GM10266 (cell line): Measurements from ENCODE around the gene TMEM234.

Experiments used
- DNase-seq: peaks from one replicate; pipeline ENCODE4 v3.0.0; 2012; ENCODE audit errors: extremely low spot score
- TF ChIP-seq, protein P1 (sequence below): IDR thresholded peaks from 2 replicates; pipeline ENCODE4 v1.5.1; 2012; ENCODE audit warnings: mild to moderate bottlenecking, low read depth; ENCODE audit not compliant: control insufficient read depth, insufficient read depth; ENCODE audit errors: missing control alignments

The TMEM234 gene

GRCh38 chr1:32208469-32208868, 13.7 kb downstream of the TMEM234 start:
- no peak for DNase-seq

GRCh38 chr1:32205401-32206370, 16.5 kb downstream of the TMEM234 start, which contains the start of gene IQCC:
IQCC (plus strand) TSS chr1:32205671; CDS start chr1:32205682, 11 bp downstream.
- TF ChIP-seq, protein P1, sequence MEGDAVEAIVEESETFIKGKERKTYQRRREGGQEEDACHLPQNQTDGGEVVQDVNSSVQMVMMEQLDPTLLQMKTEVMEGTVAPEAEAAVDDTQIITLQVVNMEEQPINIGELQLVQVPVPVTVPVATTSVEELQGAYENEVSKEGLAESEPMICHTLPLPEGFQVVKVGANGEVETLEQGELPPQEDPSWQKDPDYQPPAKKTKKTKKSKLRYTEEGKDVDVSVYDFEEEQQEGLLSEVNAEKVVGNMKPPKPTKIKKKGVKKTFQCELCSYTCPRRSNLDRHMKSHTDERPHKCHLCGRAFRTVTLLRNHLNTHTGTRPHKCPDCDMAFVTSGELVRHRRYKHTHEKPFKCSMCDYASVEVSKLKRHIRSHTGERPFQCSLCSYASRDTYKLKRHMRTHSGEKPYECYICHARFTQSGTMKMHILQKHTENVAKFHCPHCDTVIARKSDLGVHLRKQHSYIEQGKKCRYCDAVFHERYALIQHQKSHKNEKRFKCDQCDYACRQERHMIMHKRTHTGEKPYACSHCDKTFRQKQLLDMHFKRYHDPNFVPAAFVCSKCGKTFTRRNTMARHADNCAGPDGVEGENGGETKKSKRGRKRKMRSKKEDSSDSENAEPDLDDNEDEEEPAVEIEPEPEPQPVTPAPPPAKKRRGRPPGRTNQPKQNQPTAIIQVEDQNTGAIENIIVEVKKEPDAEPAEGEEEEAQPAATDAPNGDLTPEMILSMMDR = no peak
- DNase-seq = peak; percentile 88

More at GRCh38 chr1:32208469-32208868, 13.7 kb downstream of the TMEM234 start:
- TF ChIP-seq, protein P1 = no peak

- DNase-seq = no peak
- TF ChIP-seq, protein P1 = no peak
These were observed 17.2 kb downstream of the TMEM234 start for GRCh38 chr1:32204943-32205361.

DNA sequence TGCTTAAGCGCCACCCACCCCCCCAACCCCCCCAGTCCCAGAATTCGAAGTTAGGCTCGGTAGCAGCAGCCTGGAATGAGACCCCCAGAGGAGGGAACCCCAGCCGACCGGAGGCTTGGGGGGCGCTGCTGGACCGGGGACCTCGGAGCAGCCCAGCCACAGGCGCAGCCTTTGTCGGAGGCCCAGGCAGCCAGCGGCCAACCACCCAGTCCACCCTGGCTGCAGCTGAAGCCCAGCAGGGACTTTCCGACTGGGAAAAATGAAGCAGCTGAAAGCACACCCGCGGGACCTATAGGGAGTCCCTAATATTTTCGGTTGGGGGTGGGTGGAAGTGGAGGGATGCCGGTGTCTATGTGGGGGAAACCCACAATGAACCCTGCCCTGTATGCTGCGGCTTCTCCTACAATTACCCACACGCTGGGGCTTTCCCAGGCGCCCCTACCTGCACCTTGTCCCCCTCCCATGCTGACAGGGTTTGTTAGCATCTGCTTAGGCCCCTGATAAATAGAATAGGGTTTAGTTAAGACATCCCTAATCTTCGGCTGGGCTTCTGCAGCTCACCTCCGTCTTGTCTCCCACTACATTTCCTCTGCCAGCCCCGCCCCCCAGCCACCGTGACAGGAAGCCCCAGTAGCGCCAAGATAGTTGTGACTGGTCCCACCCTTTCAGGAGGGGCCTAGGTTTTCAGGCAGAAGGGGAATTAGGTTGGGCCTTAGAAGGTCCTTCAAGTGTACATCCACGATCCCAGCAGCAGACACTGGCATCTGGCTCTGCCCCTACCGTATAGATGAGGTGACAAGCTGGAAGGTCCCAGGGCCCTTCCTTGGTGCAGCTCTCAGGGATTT, 20.9 kb downstream of the TMEM234 start:
- peak; percentile 79 for DNase-seq
- TF ChIP-seq, protein P1 = peak; percentile 24

- DNase-seq = peak; percentile 64
- TF ChIP-seq, protein P1 = no peak
These were observed 21.7 kb downstream of the TMEM234 start, which contains the start of gene CCDC28B for GRCh38 chr1:32200226-32201010. CCDC28B (plus strand) TSS chr1:32200595; CDS start chr1:32201936, 1,341 bp downstream.

DNA sequence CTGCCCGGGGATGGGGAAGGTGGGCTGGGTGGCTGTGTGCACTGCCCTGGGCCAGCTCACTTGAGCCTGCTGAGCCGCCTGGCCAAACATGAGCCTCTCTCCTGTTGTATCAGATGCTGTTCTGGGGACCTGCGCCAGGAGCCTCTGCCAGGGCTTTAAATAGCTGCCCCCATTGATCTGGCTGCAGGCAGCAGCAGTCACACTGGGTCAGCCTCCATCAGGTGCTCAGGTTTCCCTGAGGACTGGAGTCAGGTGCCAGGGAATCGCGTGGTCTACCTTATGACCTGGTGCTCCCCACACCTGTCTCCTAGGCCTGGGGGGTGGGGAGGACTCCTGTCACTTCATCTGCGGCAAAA, 22.5 kb downstream of the TMEM234 start:
- DNase-seq = no peak
- TF ChIP-seq, protein P1 = no peak
